Measurements from ENCODE around the gene TECPR2. TPM values are rescaled to one million over a fixed set of nuclear protein-coding genes. Genes with fewer than 3 reads are reported as not detected.
A peak's percentile ranks its signal among the peaks of the same experiment; 100 is the strongest.

The TECPR2 gene
- total and polyA plus RNA-seq, 4 donors, result 5.6 to 30.3 (median 19.5) TPM

DNA sequence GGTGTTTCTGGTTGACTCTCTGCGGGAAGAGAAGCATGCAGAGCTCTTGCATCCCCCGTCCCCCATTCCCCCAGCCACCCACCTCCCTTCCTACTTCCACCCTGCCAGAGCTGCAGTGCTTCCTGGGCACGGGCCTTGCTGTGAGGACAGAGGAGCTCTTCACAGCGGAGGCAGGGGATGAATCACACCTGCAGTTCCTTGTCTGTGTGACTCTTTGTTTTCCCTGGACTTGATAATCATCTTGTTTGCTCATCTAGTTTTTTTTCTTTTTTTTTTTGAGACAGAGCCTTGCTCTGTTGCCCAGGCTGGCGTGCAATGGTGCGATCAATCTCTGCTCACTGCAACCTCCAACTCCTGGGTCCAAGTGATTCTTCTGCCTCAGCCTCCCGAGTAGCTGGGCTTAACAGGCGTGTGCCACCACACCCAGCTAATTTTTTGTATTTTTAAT, 119.1 kb downstream of the TECPR2 start:
- DNase-seq (no peak), ATAC-seq (ENCODE audit: insufficient read depth, low FRiP score) (no peak)
- H3K27ac ChIP-seq (ENCODE audit: low read depth in 1 of 2, low read length in 1 of 2), result no peak overlapping the region
- H3K4me3 ChIP-seq, result no peak overlapping the region
- WGBS, 2 donors, result 88 to 91% methylated on average over 8 of the region's 8 CpGs
- H3K4me1 ChIP-seq (ENCODE audit: control insufficient read depth in 5 of 5, insufficient read depth in 5 of 5, low read length in 5 of 5), result peaks cover 0 to 7% (median 4%) of the 10 kb centered on the region in 5 donors
- TF ChIP-seq, protein P1, sequence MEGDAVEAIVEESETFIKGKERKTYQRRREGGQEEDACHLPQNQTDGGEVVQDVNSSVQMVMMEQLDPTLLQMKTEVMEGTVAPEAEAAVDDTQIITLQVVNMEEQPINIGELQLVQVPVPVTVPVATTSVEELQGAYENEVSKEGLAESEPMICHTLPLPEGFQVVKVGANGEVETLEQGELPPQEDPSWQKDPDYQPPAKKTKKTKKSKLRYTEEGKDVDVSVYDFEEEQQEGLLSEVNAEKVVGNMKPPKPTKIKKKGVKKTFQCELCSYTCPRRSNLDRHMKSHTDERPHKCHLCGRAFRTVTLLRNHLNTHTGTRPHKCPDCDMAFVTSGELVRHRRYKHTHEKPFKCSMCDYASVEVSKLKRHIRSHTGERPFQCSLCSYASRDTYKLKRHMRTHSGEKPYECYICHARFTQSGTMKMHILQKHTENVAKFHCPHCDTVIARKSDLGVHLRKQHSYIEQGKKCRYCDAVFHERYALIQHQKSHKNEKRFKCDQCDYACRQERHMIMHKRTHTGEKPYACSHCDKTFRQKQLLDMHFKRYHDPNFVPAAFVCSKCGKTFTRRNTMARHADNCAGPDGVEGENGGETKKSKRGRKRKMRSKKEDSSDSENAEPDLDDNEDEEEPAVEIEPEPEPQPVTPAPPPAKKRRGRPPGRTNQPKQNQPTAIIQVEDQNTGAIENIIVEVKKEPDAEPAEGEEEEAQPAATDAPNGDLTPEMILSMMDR (IDR thresholded peaks at IDR 0.05; ENCODE audit: control extremely low read depth, extremely low read depth), result no peak
- H3K9me3 ChIP-seq (ENCODE audit: control insufficient read depth in 4 of 4, insufficient read depth in 3 of 4, low read length in 3 of 4), result peaks cover 0 to 2% (median 0%) of the 10 kb centered on the region in 4 donors
- H3K36me3 ChIP-seq (ENCODE audit: control insufficient read depth in 4 of 4, insufficient read depth in 4 of 4, low read length in 4 of 4), result peaks cover 0 to 3% (median 1%) of the 10 kb centered on the region in 4 donors
- H3K27me3 ChIP-seq (ENCODE audit: control insufficient read depth in 3 of 3, insufficient read depth in 3 of 3, low read length in 2 of 3), result no peaks in the 10 kb centered on the region
- H3K9ac ChIP-seq (ENCODE audit: insufficient read depth in 1 of 2, low read length in 2 of 2), result no peak overlapping the region

DNA sequence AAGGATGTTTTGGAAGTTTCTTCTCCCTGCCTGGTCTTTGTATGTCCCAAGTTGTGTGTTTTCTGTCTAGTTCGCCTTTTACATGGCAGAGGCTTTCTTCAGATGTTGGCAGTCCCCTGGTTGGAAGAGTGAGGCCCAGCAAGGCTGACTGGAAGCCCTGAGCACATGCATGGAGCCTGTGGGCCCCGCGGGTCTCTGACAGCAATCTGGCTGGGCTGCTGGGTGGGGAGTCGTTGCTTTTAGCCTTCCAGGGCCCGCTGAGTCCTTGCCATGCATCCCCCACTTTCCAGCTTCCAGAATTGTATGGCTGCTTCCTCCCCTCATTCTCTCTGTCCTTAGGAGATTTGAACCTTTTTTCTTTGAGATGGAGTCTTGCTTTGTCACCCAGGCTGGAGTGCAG, 121.6 kb downstream of the TECPR2 start:
- Histone ChIP-seq H3K27me3 (ENCODE audit: control insufficient read depth in 3 of 3, insufficient read depth in 3 of 3, low read length in 2 of 3) (no peaks in the 10 kb centered on the region), H3K27ac (ENCODE audit: low read depth in 1 of 2, low read length in 1 of 2) (no peak overlapping the region), H3K9ac (ENCODE audit: insufficient read depth in 1 of 2, low read length in 2 of 2) (no peak overlapping the region), H3K4me3 (no peak overlapping the region), H3K9me3 (ENCODE audit: control insufficient read depth in 4 of 4, insufficient read depth in 3 of 4, low read length in 3 of 4) (peaks cover 0 to 2% (median 0%) of the 10 kb centered on the region in 4 donors), H3K4me1 (ENCODE audit: control insufficient read depth in 5 of 5, insufficient read depth in 5 of 5, low read length in 5 of 5) (peaks cover 0 to 12% (median 5%) of the 10 kb centered on the region in 5 donors), H3K36me3 (ENCODE audit: control insufficient read depth in 4 of 4, insufficient read depth in 4 of 4, low read length in 4 of 4) (peaks cover 0 to 3% (median 1%) of the 10 kb centered on the region in 4 donors)
- no peak for ATAC-seq (ENCODE audit: insufficient read depth, low FRiP score)
- TF ChIP-seq, protein P1 (IDR thresholded peaks at IDR 0.05; ENCODE audit: control extremely low read depth, extremely low read depth), result no peak
- DNase-seq, result no peak
- 87 to 93% methylated on average over 5 of the region's 5 CpGs for WGBS, 2 donors

DNA sequence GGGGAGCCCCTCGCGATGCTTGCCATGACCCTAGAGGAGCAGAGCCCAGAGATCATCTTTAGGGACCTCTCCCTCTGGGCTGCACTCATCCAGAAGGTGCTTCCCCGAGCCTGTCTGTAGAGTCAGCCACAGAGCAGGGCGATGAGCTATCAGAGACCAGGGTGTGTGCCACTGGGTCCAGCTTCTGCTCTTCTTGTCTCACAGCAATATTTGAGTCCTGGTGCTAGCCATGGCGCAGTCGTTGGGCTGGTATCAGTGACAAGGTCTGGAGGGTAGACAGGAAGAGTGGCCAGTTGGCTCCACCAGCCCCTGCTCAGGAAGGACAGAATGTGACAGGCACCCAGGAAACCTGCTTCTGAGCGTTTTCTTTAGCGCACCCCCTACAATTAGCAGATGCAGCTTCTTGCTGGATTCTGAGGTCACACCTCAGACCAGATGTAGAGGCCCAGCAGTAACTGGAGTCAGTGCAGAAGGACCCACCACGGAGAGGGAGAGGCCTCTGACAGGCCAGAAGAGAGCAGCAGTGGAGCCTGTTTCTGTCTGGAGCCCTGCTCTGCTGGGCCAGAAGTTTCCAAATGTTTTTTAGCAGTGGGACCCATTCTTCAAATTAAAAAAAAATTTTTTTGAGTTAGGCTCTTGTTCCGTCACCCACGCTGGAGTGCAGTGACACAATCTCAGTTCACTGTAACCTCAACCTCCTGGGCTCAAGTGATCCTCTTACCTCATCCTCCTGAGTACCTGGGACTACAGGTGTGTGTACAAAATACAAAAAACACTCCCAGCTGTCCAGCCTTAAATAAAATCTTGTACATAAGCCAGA, 123.2 kb downstream of the TECPR2 start:
- Histone ChIP-seq H3K36me3 (ENCODE audit: control insufficient read depth in 4 of 4, insufficient read depth in 4 of 4, low read length in 4 of 4) (peaks cover 0 to 3% (median 1%) of the 10 kb centered on the region in 4 donors), H3K27ac (ENCODE audit: low read depth in 1 of 2, low read length in 1 of 2) (peak overlapping the region in 1 of 2 donors; percentile 9), H3K27me3 (ENCODE audit: control insufficient read depth in 3 of 3, insufficient read depth in 3 of 3, low read length in 2 of 3) (no peaks in the 10 kb centered on the region), H3K4me1 (ENCODE audit: control insufficient read depth in 5 of 5, insufficient read depth in 5 of 5, low read length in 5 of 5) (peaks cover 0 to 15% (median 4%) of the 10 kb centered on the region in 5 donors), H3K9ac (ENCODE audit: insufficient read depth in 1 of 2, low read length in 2 of 2) (no peak overlapping the region), H3K9me3 (ENCODE audit: control insufficient read depth in 4 of 4, insufficient read depth in 3 of 4, low read length in 3 of 4) (peaks cover 0 to 2% (median 0%) of the 10 kb centered on the region in 4 donors), H3K4me3 (no peak overlapping the region)
- DNase-seq (no peak), ATAC-seq (ENCODE audit: insufficient read depth, low FRiP score) (no peak)
- TF ChIP-seq, protein P1 (IDR thresholded peaks at IDR 0.05; ENCODE audit: control extremely low read depth, extremely low read depth), result no peak
- 84 to 86% methylated on average over 11 of the region's 11 CpGs for WGBS, 2 donors

Data from lung (tissue), 12 donors.